Stimulated activated CD8-positive, alpha-beta memory T cell treated with anti-CD3 and anti-CD28 coated beads, Interleukin-4, amount 100 ng/mL, for 1 hour (primary cell): ENCODE measurements around the gene MAPK14.
A peak's percentile ranks its signal among the peaks of the same experiment; 100 is the strongest.
"Not testable (repeated sequence)": the region's sequence is repeated elsewhere in the genome, so short reads cannot be mapped to it uniquely, and the experiment has no call there.

Experiments used
- DNase-seq, 2 donors: peaks; one replicate each; pipeline ENCODE4 v3.0.0-alpha.2; 2020; ENCODE audit warnings: low read depth in 2 of 2, low spot score in 1 of 2

Gene MAPK14

GRCh38 chr6:36068012-36068392, 40.4 kb downstream of the MAPK14 start:
- no peak for DNase-seq

GRCh38 chr6:36068586-36068985, 41.0 kb downstream of the MAPK14 start:
- DNase-seq, result no peak

- no peak for DNase-seq
These were observed 42.0 kb downstream of the MAPK14 start for GRCh38 chr6:36069573-36069972.

- DNase-seq, result no peak
These were observed 42.6 kb downstream of the MAPK14 start for GRCh38 chr6:36070252-36070651.

- no peak for DNase-seq
These were observed 43.7 kb downstream of the MAPK14 start for GRCh38 chr6:36071281-36071680.

GRCh38 chr6:36071714-36072113, 44.1 kb downstream of the MAPK14 start:
- no peak for DNase-seq

- no peak for DNase-seq
These were observed 45.1 kb downstream of the MAPK14 start for GRCh38 chr6:36072681-36073080.

- DNase-seq, result no peak
These were observed 46.0 kb downstream of the MAPK14 start for GRCh38 chr6:36073587-36073986.

GRCh38 chr6:36075656-36076055, 48.0 kb downstream of the MAPK14 start:
- DNase-seq, result no peak

- DNase-seq, result no peak
These were observed 48.8 kb downstream of the MAPK14 start for GRCh38 chr6:36076178-36077063.

- no peak for DNase-seq
These were observed 50.6 kb downstream of the MAPK14 start for GRCh38 chr6:36078159-36078558.

- no peak for DNase-seq
These were observed 52.0 kb downstream of the MAPK14 start for GRCh38 chr6:36079601-36080000.

GRCh38 chr6:36082318-36082717, 54.7 kb downstream of the MAPK14 start:
- no peak for DNase-seq

GRCh38 chr6:36083446-36083845, 55.8 kb downstream of the MAPK14 start:
- no peak for DNase-seq

GRCh38 chr6:36088204-36088603, 60.6 kb downstream of the MAPK14 start:
- DNase-seq, result not testable (repeated sequence)

- DNase-seq, result no peak
These were observed 61.4 kb downstream of the MAPK14 start for GRCh38 chr6:36089048-36089447.

GRCh38 chr6:36094238-36094637, 66.6 kb downstream of the MAPK14 start:
- DNase-seq, result no peak

GRCh38 chr6:36094753-36095496, 67.3 kb downstream of the MAPK14 start:
- peak; percentile 53 to 67 for DNase-seq

- DNase-seq, result no peak
These were observed 68.1 kb downstream of the MAPK14 start for GRCh38 chr6:36095497-36096391.

- no peak for DNase-seq
These were observed 70.8 kb downstream of the MAPK14 start for GRCh38 chr6:36098253-36098919.
